ENCODE measurements around the gene PHACTR3.

PHACTR3 gene

DNA sequence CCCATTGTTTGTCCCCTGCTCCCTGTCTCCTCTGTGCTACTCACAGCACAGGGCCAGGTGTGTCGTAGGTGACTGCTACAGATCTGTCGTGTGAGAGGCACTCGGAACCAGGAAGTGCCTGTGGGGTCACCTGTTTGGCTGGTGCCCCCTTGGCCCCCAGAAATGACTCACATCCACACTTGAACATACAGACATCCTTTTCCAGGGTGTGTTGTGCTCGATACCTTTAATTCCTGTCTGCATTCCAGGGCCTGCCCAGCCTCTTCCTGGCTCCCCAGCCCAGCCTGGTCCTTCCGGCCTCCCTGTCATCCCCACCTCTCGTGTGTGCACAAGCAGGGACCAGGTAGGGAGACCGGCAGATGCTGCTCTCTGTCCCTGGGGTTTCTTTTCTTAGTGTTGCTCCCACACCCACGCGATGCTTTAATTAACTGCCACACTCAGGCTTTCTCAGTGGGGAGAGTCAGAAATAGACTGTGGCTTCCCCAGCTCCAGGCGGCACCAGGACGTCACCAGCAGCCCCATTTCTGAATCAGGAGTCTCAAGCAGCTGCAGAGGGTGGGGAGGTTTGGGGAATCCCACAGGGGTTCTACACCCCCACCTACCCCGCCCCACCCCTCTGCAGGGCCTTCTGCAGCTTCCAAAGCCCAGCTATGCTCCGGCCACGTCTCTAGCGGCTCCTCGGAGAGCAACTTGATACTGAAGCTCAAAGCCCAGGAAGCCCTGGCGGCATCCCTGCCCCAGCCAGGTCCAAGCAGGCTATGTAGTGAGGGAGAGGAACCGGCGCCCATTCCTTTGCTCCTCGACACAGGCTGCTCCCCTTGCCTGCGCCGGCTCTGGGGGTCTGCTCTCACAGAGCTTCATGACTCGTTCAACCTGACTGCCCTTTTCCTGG is 226.9 kb downstream of the PHACTR3 start:
- TF ChIP-seq, protein P1, sequence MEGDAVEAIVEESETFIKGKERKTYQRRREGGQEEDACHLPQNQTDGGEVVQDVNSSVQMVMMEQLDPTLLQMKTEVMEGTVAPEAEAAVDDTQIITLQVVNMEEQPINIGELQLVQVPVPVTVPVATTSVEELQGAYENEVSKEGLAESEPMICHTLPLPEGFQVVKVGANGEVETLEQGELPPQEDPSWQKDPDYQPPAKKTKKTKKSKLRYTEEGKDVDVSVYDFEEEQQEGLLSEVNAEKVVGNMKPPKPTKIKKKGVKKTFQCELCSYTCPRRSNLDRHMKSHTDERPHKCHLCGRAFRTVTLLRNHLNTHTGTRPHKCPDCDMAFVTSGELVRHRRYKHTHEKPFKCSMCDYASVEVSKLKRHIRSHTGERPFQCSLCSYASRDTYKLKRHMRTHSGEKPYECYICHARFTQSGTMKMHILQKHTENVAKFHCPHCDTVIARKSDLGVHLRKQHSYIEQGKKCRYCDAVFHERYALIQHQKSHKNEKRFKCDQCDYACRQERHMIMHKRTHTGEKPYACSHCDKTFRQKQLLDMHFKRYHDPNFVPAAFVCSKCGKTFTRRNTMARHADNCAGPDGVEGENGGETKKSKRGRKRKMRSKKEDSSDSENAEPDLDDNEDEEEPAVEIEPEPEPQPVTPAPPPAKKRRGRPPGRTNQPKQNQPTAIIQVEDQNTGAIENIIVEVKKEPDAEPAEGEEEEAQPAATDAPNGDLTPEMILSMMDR (conservative IDR thresholded peaks at IDR 0.05): no peak
- no peak for TF ChIP-seq ZFX (IDR thresholded peaks at IDR 0.05)
- no peak overlapping the region for H3K27ac ChIP-seq

DNA sequence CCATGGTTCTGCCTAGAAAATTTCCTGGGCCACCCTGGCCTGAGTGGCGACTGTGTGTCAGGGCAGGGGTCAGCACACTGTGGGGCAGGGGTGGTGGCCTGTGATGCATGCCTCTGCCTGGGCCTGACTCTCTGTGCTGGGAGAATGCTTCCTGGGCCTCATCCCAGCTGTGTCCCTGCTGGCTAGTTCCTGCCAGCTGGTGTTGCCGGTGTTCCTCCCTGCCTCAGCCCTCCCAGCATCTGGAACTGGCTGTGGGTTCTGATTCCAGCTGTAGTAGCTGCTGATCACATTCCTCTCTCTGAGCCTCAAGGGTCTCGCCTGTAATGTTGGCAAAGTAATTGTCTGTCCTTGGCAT is 227.6 kb downstream of the PHACTR3 start:
- H3K27ac ChIP-seq: no peak overlapping the region
- TF ChIP-seq, protein P1 (conservative IDR thresholded peaks at IDR 0.05): no peak
- no peak for TF ChIP-seq ZFX (IDR thresholded peaks at IDR 0.05)

DNA sequence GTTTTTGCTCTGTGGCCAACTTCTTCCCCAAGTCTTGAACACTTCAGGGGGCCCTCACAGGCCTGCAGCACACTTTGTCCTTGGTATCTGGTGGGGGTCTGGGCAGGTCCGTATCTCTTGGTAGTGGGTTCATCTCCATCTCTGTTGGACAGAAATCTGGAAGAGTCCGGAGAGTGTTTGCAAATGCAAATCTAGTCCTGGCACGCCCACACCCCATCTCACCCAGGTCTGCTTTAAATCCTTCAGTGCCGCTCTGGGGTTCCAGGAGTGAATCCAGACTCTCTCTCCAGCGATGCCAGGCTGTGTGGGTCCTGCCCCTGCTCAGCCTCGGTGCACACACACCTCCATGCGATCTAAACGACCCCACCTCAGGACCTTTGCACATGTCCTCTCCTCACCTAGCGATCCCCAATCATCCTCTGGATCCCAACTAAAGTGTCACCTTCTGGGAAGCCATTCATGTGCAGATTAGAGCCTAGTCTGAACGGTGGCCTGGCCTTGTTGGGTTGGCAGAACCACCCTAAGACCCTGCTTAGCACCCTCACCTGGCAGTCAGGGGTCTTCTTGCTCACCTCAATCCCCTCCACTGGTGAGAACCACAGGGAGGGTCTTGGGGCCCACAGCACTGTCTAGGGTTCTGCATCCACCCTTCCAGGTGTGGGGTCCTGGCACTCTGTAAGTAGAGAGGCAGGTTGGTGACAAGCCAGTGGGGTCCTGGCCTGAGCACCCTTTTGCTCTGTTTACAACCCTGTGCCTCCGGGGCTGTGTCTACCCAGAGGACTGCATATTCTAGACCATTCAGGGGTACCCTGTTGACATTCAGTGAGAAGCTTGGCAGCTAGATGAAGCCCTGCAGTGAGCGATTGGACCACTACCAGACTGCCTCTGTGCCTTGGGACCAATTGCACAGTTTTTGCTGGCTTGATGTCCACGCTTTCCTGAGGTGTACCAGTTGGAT is 228.3 kb downstream of the PHACTR3 start:
- no peak overlapping the region for H3K27ac ChIP-seq
- TF ChIP-seq, protein P1 (conservative IDR thresholded peaks at IDR 0.05): no peak
- TF ChIP-seq ZFX (IDR thresholded peaks at IDR 0.05): no peak

DNA sequence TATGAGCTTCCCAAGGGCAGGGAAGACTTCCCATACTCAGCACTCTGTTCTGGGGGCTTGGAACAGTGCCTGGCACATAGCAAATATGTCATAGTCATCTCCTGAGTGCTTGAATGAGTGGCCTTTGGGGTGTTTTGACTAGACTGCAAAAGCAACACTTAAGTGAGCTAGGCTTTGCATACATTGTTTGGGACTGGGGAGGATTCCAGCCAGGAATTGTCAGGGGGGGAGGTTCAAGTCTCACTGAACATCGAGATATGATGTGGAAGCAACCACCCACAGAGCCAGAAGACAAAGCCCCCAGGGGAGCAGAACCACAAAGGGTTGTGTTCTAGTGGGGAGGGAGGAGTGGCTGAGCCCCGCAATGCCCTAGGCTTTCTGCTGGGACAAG is 230.7 kb downstream of the PHACTR3 start:
- H3K27ac ChIP-seq: no peak overlapping the region
- TF ChIP-seq ZFX (IDR thresholded peaks at IDR 0.05): no peak
- TF ChIP-seq, protein P1 (conservative IDR thresholded peaks at IDR 0.05): no peak

DNA sequence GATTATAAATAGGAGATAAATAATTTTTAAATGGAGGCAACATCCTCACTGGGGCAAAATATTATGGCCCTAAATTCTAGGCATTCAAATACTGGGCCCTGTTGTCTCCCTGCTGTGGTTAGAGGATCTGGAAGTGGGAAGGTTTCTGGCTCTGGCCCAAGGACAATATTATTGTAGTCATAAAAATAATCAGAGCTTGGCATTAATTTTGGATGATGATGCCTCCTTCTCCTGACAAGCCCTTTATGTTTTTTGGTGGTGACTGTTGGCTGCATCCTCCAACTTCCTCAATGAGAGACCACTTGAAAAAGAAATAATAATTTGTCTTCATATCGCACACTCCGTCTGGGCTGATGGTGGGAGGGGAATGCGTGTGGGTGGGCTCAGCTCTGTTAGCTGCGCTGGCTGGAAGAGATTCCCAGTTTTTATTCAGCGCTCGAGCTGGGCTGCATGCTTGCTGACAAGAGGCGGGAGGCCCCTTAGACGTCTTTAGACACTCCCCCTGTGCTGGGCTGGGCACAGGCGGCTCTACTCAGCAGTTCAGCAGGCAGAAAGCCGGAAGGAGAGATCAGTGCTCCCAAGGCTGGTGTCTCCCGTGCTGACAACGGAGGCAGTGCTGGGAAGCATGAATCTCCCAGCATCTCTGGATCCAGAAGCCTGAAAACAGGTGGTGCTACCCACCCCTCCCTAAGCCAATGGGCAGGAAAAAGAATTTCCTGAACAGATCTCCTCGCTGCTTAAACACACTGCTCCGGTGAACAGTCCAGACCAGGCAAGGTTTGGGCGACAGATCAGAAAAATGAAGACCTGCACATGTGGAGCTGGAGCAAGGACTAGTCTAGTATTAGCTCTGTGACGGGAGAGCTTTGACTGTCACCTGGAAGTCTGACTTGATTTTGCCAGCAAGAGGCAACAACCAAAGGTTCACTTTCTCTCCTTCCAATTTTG is 231.4 kb downstream of the PHACTR3 start:
- H3K27ac ChIP-seq: no peak overlapping the region
- TF ChIP-seq ZFX (IDR thresholded peaks at IDR 0.05): no peak
- TF ChIP-seq, protein P1 (conservative IDR thresholded peaks at IDR 0.05): no peak

DNA sequence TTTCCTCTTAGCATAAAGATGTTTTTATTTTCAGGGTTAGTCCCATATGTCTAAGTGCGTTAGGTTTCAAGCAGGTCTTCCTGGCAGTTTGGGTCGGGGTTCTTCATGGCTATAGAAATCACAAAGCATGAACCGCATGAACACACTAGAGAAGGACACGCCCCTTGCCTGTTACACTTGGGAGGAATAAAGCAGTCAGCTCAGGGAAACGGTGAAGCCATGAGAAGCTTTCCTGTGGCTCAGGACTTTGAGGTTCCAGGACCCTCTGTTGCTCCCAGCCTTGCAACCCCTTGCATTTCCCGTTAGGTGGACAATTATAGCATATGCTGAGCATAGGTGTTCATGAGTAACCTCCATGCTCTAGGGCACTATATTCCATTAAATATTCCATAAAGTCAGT is 232.4 kb downstream of the PHACTR3 start:
- no peak overlapping the region for H3K27ac ChIP-seq
- TF ChIP-seq, protein P1 (conservative IDR thresholded peaks at IDR 0.05): no peak
- no peak for TF ChIP-seq ZFX (IDR thresholded peaks at IDR 0.05)

Measured in C4-2B (cell line).